SW480 (cell line): ENCODE measurements around the gene KLC3.
"Not testable (repeated sequence)": the region's sequence is repeated elsewhere in the genome, so short reads cannot be mapped to it uniquely, and the experiment has no call there.

ENCODE experiments used
- DNase-seq: peaks from one replicate; pipeline ENCODE4 v3.0.0-alpha.2; 2016; ENCODE audit warnings: low spot score

KLC3 gene

DNA sequence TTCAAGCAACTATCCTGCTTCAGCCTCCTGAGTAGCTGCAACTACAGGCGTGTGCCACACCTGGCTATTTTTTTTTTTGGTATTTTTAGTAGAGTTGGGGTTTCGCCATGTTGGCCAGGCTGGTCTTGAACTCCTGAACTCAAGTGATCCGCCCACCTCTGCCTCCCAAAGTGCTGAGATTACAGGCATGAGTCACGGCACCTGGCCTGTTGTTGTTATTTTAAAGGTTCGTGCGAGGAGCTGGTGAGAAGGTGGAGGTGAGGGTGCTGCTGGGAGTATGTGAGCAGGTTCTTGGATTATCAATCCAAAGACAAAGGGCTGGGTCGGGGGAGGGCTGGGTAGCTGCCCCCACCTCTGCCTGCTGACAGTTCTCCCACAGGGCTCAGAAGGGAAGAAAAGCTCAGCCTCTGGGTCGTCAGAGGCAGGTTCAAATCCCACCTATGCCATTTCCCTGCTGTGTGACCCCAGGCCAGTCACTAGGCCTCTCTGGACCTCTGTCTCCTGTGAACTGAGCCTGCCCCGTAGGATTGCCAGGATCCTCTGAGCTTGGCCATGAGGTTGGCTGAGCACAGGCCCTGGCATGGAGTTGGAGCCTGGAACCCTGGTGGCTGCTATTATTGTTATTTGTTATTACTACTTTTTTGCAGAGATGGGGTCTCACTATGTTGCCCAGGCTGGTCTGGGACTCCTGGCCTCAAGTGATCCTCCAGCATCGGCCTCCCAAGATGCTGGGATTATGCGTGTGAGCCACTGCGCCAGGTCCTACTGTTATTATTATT, 19.4 kb upstream of the KLC3 start:
- no peak for DNase-seq

DNA sequence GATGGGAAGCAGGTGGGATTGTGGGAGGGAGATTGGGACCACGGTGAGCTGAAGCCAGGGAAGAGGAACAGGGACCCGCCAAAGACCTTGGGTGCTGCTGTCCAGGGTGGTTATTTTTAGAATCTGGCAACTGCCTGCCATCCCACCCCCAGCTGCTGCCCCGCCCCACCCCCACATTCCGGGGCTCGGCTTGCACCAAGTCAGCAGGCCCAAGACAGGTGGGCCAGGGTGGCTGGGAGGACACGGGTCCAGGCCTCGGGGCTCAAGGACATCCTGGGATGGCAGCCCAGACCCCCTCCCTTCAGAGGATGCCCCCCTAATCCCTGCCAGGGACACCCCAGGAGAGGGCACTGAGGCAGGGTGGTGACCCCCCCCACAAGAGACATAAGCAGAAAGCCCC, 18.7 kb upstream of the KLC3 start:
- DNase-seq = no peak

DNA sequence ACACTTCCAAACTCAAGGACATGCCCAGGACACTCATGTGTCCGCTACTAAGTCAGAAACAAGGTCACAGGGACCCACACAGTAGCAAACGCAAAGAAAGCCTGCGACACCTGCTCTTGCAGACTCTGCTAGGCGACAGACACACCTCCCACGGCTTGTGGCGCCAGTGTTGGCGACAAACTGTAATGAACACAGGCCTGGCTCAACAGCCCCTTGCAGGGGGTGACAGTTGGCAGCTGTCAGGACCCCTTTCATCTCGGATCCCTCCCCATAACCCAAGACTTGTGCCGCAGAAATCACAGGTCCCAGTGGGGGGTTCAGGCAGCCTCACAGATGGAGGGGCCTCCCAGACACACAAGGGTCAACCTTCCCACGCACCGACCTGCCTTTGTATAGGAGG, 18.2 kb upstream of the KLC3 start:
- no peak for DNase-seq

DNA sequence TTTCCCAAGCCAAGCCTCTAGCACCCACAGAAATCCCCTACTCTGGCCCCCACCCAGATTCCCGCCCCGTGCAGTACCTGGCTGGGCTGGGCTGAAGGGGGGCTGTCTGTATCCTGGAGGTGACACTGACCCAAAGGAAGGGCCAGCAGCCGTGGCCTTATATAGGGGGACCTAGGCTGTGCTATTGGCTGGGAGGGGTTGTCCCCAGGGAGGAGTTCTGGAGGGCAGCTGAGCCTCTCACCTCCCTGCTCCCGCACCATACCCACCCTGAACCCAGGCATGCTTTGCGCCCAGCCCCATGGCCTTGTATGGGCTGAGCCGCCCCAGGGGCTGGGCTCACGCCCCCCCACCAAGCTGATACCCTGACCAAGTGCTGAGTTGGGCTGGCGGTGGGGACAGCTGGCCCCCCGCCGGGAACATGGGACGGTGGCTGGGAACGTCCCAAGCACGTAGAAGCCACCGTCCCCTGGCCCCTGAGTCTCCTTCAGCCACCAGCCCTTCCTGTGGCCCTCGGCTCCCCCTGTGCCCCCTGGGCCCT, 17.7 kb upstream of the KLC3 start, which contains the start of gene CKM:
Gene CKM (minus strand): TSS at position 132 of the 538 bp plus-strand sequence. CDS start 3,162 bp downstream, outside the sequence.
- DNase-seq = no peak

DNA sequence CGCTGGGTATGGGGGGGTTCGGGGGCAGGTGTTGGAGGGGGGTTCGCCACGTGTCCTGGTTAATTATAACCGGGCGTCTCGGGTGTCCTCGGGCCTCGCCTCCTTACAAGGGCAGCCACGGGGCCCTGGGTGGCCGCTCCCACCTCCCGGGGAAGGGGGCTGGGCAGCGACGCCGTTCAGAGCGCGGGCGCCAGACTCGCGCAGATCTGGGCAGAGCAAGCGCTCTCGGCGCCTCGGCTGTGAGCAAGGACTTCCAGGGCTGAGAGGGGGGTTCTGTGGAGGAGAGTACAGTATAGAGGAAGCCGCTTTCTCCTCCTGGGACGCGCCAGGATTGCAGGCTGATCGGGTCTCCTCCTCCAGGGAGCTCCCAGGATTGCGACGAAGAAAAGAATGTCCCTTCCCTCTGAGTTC, 16.9 kb upstream of the KLC3 start:
- no peak for DNase-seq

DNA sequence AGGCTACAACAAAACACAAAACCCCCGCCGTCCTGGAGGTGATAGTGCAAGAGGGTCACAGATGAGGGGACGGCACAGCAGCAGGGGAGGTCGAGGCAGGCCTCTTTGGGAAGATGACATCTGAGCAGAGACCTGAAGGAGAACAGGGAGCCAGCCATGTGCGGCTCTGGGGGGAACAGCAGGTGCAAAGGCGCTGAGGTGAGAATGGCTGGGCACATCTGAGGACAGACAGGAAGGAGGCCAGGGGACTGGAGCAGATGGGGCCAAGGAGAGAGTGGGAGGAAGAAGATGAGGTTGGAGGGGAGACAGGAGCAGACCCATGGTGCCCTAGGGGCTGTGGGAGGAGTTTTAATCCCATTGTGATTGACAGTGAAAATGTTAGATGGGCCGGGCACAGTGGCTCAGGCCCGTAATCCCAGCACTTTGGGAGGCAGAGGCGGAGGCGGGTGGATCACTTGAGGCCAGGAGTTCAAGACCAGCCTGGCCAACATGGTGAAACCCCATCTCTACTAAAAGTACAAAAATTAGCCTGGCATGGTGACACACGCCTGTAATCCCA, 16.1 kb upstream of the KLC3 start:
- no peak for DNase-seq

DNA sequence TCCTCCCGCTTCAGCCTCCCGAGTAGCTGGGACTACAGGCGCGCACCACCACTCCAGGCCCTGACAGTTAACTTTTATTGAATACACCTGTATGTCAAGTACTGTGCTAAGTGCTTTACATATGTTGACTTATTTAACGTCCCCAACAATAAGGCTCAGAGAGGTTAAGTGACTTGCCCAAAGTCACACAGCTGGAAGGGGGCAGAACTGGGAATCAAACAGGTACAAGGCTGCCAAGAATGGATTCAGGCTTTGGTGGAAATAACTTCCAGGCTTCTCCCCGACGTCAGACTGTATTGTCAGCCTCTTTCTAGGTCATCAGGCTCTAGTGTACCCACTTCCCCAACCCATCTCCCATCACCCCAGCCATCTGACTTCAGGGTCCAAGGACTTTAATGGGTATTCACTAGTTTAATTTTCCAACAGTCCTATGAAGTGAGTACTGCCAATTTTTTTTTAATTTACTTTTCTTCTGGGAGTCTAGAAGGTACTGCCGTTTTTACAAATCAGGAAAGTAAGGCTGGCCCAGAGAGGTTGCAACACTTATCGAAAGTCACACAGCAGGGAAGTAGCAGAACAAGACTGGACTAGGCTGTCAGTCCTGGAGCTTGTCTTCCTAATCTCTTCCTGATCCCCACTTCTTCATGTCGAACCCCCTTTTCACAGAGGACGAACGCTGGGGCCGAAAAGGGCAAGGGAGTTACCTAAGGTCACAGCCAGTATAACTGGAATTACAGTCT, 13.0 kb upstream of the KLC3 start:
- DNase-seq = no peak

DNA sequence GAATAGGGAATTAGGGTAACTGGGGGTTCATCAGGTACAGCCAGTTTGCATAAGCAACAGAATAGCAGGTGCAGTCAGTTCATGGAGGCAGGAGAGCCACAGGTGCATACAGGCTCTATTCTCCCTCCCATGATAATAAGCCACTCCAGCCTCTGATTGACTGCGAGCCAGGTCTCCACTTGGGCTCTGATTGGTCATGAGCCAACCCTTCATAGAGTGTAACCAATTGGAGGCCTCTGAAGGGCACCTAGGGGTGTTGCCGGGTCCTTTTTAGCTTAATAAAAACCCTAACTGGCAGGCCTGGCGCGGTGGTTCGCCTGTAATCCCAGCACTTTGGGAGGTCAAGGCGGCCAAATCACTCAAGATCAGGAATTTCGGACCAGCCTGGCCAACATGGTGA, 9.1 kb upstream of the KLC3 start:
- no peak for DNase-seq

DNA sequence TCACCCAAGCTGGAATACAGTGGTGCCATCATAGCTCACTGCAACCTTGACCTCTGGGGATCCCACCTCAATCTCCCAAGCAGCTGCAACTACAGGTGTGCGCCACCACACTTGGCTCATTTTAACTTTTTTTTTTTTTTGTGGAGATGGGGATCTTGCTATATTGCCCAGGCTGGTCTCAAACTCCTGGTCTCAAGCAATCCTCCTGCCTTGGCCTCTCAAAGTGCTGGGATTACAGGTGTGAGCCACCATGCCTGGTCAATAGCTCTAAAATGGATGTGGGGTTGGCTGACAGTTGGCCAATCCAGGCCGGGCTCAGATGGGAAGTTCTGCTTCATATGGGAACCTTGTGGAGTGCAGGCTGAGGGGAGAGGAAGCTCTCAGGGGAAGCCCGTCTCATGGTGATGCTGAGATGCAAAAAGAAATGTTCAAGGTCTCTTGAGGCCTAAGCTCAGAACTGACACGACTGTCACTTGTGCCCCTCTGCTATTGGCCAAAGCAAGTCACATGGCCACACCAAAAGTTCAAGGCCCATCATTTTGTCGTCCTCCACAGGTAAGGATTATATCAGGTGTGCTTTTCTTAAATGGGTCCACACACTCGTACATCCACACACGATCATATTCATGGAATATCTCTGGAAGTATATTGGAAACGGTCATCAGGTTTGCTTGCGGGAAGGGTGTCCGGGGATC, 6.8 kb upstream of the KLC3 start:
- DNase-seq = no peak

DNA sequence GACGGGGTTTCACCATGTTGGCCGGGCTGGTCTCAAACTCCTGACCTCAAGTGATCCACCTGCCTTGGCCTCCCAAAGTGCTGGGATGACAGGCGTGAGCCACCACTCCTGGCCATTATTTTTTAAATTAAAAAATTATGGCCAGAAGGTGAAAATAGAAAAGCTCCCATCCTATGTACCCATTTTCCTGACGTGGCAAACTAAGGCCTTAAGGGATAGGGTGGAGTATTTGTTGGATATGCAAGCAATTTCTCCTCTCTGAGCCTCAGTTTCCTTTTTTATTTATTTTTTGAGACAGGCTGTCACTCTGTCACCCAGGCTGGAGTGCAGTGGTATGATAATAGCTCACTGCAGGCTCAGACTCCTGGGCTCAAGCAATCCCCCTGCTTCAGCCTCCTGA, 5.7 kb upstream of the KLC3 start:
- DNase-seq = not testable (repeated sequence)

DNA sequence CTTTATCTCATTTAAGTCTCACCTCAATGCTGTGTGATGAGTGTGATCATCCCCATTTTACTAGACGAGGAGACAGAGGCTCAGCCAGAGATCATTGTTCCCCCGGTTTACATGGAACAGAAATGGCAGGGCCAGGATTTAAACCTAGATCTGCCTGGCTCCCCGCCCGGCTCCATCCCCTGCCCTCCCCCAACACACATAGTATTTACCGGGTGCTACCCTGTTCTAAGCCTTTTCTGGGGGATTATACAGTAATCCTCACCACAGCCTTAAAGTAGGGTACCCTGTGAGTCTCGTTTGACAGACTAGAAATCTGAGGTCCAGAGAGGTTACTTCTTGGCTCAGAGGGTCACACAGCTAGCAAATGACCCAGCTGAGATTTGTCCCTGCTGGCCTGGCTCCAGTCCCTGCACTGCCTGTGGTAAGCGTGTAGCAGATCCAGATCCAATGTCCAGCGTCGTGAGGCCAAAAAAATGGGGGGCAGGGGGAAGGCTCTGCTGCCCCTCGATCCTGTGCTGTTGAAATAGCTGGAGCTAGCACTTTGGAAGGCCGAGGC, 3.8 kb upstream of the KLC3 start:
- DNase-seq = no peak

DNA sequence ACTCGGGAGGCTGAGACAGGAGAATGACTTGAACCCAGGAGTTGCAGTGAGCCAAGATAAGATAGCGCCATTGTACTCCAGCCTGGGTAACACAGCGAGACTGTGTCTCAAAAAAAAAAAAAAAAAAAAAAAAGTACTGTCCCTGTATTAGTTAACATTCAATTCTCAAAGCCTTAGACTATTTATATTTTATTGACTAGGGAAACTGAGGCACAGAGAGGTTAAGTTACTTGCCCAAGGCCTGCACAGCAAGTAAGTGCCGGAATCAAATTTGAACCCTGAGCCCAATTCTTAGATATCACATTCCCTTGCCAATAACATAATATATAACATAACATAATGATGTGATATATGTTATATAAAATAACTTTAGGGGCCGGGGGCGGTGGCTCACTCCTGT, 921 bp upstream of the KLC3 start:
- DNase-seq = no peak

DNA sequence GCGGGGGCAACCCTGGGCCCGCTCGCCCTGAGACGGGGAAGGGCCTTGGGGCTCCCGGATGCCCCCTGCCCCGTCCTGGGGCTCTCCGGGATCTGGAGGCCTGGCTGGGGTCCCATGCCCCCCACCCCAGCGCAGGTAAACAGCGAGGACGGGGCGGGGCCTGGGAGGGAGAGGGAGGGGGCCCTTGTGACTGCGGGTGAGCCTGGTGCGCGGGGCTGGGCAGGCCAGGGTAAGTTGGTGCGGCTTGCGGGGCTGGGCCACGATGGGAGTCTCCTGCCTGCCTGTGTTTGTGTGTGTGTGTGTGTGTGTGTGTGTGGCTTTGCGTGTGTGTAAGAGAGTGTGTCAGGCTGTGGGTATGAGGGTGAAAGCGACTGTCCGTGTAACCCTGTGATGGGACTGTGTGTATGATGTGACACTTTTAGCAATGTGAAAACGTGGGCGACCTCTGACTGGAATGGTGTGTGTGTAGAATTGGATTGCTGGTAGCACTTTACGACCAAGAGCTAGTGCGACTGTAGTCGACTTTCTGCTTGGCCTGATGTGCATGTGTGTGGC, 426 bp downstream of the KLC3 start:
- peak; percentile 42 for DNase-seq

DNA sequence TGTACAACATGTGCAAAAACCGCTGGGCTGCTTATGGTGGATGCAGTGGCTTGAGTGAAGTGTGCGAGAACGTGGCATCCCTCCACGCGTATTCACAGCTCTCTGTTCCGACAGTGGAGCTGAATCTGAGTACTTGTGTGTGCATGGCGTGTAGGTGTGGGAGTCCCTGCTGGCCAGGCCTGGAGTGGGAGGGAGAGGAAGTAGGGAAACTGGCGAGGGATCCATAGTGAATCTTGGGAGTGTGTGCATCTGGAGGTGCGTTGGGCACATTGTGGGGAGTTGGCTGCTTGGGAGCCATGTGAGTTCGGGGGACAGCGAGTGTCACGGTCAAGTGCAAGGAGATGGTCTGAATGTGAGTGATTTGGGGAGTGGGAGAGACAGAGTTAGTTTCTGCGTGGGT, 2.4 kb downstream of the KLC3 start:
- no peak for DNase-seq

DNA sequence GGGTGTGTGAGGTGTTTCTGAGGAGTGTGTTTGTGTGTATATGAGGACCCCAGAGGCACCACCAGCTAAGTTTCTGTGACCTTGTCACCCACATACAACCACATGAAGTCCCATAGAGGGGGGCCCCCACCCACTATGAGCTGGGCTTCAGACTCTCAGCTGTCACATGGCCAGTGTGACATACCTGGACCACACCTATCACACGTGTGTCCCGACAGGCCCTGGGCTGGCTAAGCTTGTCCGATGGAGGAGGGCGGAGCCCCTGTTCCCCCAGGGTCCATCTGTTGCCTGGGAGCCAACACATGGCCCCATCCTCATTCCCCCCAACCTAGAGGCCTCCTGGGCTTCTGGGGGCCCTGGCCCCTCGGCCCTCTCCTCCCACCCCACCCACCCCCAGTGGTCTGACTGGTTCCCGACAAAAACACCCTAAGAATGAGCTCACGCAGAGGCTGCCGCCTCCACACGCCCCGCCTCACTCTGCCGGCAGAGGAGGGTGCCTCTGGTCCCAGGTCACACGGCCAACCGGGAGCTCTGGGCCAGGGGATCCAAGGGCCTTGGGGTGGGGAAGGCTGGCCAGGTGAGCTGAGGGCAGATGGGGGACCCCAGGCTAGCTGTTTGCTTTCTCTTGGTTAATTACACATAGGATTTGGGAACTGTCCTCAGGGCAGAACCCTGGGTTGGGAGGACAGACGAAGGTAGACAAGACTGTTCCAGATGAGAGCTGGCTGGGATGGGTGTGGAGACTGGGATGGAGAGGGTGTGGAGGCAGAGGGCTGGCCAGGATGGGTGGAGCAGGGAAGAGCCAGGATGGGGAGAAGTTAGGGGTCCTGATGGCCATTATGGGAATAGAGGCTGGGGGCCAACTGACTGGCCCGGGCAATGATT, 4.3 kb downstream of the KLC3 start:
- no peak for DNase-seq

DNA sequence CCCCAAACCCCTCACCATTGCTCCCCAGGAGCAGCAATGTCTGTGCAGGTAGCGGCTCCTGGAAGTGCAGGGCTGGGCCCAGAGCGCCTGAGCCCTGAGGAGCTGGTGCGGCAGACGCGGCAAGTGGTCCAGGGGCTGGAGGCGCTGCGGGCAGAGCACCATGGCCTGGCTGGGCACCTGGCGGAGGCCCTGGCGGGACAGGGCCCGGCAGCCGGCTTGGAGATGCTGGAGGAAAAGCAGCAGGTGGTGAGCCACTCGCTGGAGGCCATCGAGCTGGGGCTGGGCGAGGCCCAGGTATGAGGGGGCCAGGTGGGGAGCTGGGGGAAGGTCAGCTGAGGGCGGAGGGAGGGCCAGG, 4.9 kb downstream of the KLC3 start:
- DNase-seq = no peak

DNA sequence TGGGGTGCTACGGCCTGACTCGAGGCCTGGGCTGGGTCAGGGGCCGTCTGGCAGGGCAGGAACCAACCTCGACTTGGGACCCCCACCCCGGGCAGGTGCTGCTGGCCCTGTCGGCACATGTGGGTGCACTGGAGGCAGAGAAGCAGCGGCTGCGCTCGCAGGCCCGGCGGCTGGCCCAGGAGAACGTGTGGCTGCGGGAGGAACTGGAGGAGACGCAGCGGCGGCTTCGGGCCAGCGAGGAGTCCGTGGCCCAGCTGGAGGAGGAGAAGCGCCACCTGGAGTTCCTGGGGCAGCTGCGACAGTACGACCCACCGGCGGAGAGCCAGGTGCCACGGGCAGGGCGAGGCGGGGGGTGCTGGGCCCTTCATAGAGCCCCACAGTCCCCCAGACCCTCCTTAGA, 5.9 kb downstream of the KLC3 start:
- no peak for DNase-seq

DNA sequence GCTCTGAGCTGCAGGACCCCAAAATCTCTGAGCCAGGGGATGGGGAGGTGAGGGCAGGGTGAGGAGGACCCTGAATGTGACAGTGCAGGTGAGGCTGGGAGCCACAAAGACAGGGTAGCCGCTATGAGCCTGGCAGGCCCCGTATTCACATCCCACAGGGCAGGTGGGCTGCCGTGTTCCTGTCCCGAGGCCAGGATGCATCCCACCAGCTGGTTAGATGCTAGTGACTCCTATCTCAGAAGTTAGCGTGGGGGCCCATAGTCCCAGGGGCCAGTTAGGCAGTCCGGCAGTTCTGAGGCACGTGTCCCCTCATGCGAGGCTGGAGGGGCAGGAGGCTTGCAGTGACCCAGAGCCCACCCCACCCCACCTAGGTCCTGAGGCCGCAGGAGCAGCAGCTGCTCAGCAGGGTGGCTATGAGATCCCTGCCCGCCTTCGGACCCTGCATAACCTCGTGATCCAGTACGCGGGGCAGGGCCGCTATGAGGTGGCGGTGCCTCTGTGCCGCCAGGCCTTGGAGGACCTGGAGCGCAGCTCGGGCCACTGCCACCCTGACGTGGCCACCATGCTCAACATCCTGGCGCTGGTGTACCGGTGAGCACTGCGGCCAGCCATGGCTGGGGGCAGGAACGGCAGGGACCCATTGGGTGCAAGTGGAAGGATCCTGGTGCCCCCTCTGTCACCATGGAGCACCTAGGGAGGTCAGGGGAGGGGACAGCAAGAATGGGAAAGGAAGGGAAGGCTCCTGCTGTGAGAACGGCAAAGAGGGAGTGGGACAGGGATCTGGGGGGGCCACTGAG, 7.2 kb downstream of the KLC3 start:
- DNase-seq = no peak

DNA sequence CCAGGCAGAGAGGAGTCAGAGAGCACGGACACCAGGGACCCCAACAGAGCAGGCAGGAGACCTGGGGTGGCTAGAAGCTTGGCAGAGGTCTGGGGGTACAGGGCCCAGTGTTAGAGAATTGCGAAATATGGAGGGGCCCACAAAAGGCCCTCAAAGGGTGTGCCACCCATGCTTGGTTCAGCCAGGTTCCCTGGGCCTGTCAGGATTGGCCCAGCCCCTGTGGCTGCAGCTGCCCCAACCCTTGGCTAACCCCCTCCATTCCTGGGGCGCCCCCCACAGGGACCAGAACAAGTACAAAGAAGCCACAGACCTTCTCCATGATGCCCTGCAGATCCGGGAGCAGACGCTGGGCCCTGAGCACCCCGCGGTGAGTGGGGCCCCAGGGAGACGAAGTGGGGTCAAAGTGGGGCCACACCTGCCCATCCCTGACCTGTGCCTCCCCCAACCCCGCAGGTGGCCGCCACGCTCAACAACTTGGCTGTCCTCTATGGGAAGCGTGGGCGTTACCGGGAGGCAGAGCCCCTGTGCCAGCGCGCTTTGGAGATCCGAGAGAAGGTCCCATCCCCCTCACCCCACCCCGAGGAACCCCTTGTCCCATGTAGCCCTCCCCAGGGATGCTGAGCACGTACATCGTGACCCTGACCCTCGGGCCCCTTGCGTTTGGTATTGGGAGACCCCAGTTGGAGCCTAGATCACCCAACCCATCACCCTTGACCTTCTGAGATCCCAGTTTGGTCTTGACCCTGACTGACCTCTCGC, 8.0 kb downstream of the KLC3 start:
- DNase-seq = no peak
